VCaP (cell line): ENCODE results near the gene RAD23A.
"Not testable (repeated sequence)": the region's sequence is repeated elsewhere in the genome, so short reads cannot be mapped to it uniquely, and the experiment has no call there.

Experiments
- H3K27ac ChIP-seq: fragments of 450-650 bp; 2 replicates; pipeline ENCODE4 v1.5.1; 2017
- TF ChIP-seq, protein P1 (sequence below): fragments of 450-650 bp; conservative IDR thresholded peaks from 2 replicates; pipeline ENCODE4 v1.5.1; 2017; ENCODE audit warnings: mild to moderate bottlenecking, moderate library complexity

RAD23A gene

DNA sequence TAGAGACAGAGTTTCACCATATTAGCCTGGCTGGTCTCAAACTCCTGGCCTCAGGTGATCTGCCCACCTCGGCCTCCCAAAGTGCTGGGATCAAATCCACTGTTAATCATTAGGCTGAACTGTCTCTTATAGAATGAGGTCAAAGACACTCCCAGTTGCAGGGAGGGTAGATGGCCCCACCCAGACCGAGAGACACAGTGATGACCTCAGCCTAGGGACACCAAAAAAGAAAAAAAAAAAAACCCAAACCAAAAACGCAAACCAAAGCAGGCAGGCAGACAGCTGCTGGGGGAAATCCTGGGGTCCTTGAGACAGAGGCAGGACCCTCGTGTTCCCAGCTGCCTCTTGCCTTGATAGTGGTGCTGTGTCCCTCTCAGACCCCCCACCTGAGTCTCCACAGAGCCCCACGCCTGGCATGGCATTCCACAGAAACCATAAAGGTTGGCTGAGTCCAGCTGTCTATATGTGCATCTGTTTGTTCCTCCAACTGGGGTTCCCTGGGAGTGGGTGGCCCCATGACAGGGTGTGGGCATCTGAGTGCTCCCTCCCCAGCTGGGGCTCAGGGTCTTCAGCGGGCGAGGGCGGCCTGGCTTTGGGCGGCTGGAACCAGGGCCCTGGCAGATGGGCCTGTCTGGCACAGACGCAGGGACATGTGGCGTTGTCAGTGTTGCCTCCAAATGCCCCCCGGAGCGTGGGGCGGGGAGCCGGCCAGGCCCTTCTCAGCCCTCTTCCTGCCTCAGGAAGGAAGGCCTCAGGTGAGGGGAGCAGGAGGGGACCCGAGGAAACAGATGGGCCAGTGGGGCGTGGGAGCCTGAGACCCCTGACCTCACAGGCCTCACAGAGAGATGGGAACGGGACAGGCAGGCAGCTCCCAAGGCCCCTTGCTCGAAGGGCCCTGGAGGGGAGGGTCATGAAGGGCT, 28.9 kb downstream of the RAD23A start:
- H3K27ac ChIP-seq: no peak overlapping the region
- TF ChIP-seq, protein P1, sequence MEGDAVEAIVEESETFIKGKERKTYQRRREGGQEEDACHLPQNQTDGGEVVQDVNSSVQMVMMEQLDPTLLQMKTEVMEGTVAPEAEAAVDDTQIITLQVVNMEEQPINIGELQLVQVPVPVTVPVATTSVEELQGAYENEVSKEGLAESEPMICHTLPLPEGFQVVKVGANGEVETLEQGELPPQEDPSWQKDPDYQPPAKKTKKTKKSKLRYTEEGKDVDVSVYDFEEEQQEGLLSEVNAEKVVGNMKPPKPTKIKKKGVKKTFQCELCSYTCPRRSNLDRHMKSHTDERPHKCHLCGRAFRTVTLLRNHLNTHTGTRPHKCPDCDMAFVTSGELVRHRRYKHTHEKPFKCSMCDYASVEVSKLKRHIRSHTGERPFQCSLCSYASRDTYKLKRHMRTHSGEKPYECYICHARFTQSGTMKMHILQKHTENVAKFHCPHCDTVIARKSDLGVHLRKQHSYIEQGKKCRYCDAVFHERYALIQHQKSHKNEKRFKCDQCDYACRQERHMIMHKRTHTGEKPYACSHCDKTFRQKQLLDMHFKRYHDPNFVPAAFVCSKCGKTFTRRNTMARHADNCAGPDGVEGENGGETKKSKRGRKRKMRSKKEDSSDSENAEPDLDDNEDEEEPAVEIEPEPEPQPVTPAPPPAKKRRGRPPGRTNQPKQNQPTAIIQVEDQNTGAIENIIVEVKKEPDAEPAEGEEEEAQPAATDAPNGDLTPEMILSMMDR: no peak

DNA sequence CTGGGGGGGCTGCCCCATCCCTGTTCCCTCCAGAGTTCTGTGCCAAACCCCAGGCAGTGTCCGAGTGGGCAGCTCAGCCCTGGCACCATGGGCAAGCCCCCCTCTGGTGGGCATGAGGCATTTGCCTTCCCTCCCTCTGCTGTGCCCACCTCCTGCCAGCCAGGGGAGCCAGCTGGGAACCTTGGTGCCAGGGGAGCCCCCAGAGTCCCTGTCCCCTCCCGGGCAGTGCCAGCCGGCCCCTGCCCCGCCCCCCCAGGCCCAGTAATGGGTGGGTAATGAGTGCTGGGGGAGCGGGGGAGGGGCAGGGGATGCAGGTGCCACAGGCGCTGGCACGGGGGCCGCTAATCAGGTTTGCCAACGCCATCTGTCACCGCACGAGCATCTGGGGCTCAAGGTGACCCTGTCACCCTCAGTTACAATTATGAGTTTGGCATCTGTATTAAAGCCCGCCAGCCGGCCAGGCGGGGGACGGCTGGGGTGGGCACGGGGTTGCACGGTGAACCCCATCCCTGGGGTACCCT, 29.6 kb downstream of the RAD23A start:
- TF ChIP-seq, protein P1: no peak
- H3K27ac ChIP-seq: no peak overlapping the region

DNA sequence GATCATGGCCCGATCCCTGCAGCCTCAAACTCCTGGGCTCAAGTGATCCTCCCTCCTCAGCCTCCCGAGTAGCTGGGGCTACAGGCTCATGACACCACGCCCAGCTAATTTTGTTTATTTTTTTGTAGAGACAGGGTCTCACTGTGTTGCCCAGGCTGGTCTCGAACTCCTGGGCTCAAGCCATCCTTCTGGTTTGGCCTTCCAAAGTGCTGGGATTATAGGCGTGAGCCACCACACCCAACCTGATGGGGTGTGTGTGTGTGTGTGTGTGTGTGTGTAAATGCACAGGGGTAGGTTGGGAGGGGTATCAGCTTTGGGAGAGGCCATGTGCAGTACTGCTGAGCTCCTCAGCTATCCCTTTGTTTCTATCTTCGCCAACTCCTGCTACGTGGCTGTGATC, 30.4 kb downstream of the RAD23A start:
- not testable (repeated sequence) for H3K27ac ChIP-seq

DNA sequence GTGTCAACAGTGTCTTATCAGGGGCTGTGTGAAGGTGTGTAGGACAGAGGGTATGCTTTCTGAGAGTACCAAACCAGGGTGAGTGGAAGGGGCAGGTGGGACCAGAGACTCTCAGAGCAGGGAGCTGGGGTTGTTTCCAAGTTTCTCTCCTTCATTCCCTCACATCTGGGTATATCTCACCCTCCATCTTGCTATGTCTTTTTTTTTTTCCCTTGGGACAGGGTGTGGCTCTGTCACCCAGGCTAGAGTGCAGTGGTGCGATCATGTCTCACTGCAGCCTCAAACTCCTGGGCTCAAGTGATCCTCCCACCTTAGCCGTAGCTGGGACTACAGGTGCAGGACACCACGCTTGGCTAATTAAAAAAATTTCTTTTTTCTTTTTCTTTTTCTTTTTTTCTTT, 34.3 kb downstream of the RAD23A start:
- H3K27ac ChIP-seq: no peak overlapping the region
- TF ChIP-seq, protein P1: no peak

DNA sequence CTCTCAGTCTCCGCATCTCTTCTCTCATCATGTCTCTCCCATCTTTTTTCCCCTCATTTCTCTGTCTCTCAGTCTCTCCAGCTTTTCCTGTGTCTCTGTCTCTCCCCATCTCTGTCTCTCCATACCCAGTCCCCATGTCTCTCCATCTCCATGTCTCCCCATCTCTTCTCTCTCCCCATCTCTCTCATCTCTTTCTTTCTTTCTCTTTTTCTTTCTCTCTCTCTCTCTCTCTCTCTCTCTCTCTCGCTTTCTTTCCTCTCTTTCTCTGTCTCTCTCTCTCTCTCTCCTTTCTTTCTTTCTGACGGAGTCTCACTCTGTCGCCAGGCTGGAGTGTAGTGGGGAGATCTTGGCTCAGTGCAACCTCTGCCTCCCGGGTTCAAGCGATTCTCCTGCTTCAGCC, 37.0 kb downstream of the RAD23A start:
- H3K27ac ChIP-seq: no peak overlapping the region
- TF ChIP-seq, protein P1: no peak

DNA sequence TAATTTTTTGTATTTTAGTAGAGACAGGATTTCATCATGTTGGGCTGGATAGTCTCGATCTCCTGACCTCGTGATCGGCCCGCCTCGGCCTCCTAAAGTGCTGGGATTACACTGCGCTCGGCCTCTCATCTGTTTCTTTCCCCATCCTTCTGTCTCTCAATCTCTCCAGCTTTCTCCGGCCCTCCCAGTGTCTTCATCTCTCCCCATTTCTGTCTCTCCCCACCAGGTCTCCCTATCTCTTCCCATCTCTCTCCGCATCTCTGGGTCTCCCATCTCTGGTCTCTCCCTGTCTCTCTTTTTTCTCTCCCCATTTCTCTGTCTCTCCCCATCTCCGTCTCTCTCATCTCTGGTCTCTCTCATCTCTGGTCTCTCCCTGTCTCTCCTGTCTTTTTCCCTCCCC, 37.4 kb downstream of the RAD23A start:
- TF ChIP-seq, protein P1: no peak
- H3K27ac ChIP-seq: peak overlapping the region; percentile 23; the same call in 1 of the 2 replicates

DNA sequence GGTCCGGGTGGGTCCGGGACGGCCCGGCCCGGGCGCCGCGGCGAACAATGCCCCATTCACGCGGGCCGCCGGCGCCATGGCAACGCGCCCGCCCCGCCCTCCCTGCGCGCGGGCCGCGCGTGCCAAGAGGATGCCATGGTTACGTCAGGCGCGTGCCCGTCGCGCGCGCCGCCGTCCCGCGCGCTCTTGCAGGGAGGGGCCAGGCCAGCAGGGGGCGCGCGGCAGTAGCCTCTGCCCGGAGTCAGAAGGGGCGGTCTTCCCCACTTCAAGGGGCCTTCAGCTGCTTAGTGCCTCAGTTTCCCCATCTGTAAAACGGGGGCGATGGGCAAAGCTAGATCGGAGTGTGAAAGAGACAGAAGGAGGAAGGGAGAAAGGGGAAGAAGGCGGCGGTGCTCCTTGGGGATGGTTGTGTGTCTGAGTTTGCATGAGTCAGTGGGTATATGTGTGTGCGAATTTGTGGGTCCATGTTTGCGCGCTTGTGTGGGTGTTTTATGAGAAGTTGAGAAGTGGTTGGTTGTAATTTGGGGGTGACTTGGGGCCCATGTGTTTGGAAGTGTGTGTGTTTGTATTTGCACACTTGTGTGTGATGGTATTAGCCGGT, 38.0 kb downstream of the RAD23A start:
- H3K27ac ChIP-seq: peak overlapping the region; percentile 34; the same call in 1 of the 2 replicates
- TF ChIP-seq, protein P1: peak; percentile 97
